Measurements from ENCODE around the gene SYTL5.

Gene SYTL5

GRCh38 chrX:37995428-37995827, 10.9 kb upstream of the SYTL5 start:
- no peak for TF ChIP-seq CTCF (conservative IDR thresholded peaks at IDR 0.05; ENCODE audit: low read depth, low read length)
- DNase-seq (ENCODE audit: low read depth) = no peak
- H3K4me3 ChIP-seq (ENCODE audit: low read length) = no peak overlapping the region

GRCh38 chrX:37997096-37997495, 9.3 kb upstream of the SYTL5 start:
- DNase-seq (ENCODE audit: low read depth) = no peak
- no peak for TF ChIP-seq CTCF (conservative IDR thresholded peaks at IDR 0.05; ENCODE audit: low read depth, low read length)
- H3K4me3 ChIP-seq (ENCODE audit: low read length) = no peak overlapping the region

GRCh38 chrX:37998586-37999262, 7.6 kb upstream of the SYTL5 start:
- TF ChIP-seq CTCF (conservative IDR thresholded peaks at IDR 0.05; ENCODE audit: low read depth, low read length) = no peak
- DNase-seq (ENCODE audit: low read depth) = no peak
- no peak overlapping the region for H3K4me3 ChIP-seq (ENCODE audit: low read length)

GRCh38 chrX:38000706-38001105, 5.6 kb upstream of the SYTL5 start:
- TF ChIP-seq CTCF (conservative IDR thresholded peaks at IDR 0.05; ENCODE audit: low read depth, low read length) = no peak
- DNase-seq (ENCODE audit: low read depth) = no peak
- H3K4me3 ChIP-seq (ENCODE audit: low read length) = no peak overlapping the region

- DNase-seq (ENCODE audit: low read depth) = no peak
- H3K4me3 ChIP-seq (ENCODE audit: low read length) = no peak overlapping the region
These were observed 2.3 kb upstream of the SYTL5 start for GRCh38 chrX:38004046-38004445.

GRCh38 chrX:38006778-38007177, 425 bp downstream of the SYTL5 start:
- TF ChIP-seq CTCF (conservative IDR thresholded peaks at IDR 0.05; ENCODE audit: low read depth, low read length) = no peak
- no peak for DNase-seq (ENCODE audit: low read depth)
- no peak overlapping the region for H3K4me3 ChIP-seq (ENCODE audit: low read length)

More at GRCh38 chrX:38004046-38004445, 2.3 kb upstream of the SYTL5 start:
- no peak for TF ChIP-seq CTCF (conservative IDR thresholded peaks at IDR 0.05; ENCODE audit: low read depth, low read length)

- DNase-seq (ENCODE audit: low read depth) = no peak
- no peak for TF ChIP-seq CTCF (conservative IDR thresholded peaks at IDR 0.05; ENCODE audit: low read depth, low read length)
- no peak overlapping the region for H3K4me3 ChIP-seq (ENCODE audit: low read length)
These were observed 2.3 kb downstream of the SYTL5 start for GRCh38 chrX:38008658-38009057.
